GM18517 (cell line): ENCODE results near the gene MAFG.
"Not testable (repeated sequence)": the region's sequence is repeated elsewhere in the genome, so short reads cannot be mapped to it uniquely, and the experiment has no call there.

ENCODE experiments used
- ATAC-seq: cut with Tn5 transposase; IDR thresholded peaks from one replicate; pipeline ENCODE4 v1.9.1; 2021; ENCODE audit warnings: mild to moderate bottlenecking, moderate library complexity; ENCODE audit not compliant: unreplicated experiment

MAFG gene

DNA sequence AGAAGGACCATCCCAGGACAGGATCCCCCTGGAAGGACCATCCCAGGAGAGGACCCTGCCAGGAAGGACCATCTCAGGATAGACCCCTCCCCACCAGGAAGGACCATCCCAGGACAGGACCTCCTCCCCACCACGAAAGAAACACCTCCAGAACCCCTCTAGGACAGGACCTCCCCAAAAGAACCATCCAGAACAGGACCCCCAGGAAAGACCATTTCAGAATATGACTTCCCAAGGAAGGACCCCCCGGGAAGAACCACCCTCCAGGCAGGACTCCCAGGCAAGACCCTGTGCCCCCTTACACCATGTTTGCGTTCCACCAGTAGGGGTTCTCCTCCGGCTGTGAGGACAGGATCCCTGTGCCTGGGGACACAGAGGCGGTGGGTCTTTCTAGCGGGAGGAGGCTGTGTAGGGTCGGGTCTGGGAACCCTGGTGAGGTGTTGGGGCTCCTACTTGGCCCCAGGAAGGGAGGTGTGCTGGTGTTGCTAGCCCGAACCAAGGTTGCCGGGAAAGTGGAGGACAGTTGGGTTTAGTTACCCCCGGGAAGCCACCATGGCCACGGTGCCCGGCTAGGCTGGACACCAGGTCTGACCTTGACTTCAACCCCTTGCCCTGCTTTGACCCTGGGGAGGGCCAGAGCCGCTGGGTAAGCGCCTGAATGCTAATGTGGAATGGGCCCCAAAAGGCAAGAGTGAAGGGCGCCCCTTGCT is 31.3 kb upstream of the MAFG start:
- no peak for ATAC-seq

DNA sequence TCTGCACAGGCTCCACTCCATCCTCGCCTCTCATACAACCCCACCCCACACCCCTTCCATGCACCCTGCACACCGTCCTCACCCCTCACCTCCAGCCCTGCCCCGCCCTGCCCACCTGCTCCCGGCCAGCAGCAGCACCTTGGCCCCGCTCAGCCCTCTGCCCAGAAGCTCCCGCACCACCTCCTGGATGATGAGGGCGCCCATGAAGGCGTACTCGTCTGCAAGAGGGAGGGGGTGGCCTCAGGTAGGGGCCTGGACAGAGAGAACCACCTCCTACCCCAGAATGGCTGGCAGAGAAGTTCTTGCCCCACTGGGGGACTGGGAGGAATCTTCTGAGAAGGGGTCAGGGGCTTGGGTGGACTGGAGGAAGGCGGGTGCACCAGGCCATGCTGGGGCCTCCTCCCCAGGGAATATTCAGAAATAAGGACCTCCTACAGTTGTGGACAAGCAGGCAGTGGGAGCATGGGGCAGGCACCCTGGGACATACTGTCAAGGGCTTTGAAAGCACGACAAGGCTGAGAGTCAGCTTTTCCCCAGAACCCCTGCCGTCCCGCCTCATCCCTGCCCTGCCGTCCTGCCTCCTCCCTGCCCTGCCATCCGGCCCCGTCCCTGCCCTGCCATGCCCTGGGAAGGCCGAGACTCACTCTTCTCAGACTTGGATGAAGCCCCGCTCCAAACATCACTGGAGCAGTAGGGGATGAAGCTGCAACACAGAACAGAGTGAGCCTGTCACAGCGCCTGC is 30.3 kb upstream of the MAFG start:
- ATAC-seq = no peak

DNA sequence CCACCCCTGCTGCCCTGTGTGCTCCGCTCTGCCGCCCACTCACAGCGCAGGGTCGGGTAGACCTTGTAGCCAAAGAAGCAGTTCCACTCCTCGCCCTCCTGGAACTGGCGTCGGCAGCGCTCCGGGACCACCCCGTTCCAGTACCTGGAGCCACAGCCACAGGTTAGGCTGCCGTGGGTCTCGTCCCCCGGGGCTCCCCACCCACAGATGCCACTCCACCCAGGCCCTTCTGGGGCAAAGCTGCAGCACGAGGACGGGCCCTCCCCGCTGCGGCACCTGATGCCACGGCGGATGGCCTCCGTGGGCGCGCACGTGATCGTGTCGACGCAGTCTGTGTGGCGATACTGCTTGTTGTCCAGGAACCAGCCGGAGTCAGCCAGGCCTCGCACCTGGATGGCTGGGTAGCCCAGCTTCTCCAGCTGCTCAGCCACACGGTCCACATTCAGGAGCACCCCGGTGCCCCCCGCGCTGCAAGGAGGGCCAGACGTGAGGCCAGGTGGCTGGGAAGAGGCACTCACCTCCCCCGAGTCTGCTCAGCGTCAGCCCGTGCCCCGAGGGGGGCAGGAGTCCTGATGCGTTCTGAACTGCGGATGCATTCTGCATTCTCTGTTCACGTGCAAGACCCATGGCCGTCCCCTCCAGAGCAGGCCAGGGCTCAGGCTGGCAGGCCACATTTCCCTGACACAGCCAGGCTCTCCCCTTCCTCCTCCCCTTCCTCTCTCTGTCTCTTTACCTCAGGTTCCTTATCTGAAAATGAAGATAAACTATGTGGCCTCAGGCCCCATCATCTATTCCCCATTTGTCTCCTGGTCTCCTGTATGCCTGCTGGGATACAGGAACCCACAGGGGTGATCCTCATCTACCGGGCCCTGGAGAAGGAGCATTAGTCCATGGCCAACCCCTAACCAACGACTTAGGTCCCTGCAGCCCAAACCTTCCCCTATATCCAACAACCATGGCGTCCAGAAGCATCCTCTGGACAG is 29.4 kb upstream of the MAFG start:
- ATAC-seq = no peak

DNA sequence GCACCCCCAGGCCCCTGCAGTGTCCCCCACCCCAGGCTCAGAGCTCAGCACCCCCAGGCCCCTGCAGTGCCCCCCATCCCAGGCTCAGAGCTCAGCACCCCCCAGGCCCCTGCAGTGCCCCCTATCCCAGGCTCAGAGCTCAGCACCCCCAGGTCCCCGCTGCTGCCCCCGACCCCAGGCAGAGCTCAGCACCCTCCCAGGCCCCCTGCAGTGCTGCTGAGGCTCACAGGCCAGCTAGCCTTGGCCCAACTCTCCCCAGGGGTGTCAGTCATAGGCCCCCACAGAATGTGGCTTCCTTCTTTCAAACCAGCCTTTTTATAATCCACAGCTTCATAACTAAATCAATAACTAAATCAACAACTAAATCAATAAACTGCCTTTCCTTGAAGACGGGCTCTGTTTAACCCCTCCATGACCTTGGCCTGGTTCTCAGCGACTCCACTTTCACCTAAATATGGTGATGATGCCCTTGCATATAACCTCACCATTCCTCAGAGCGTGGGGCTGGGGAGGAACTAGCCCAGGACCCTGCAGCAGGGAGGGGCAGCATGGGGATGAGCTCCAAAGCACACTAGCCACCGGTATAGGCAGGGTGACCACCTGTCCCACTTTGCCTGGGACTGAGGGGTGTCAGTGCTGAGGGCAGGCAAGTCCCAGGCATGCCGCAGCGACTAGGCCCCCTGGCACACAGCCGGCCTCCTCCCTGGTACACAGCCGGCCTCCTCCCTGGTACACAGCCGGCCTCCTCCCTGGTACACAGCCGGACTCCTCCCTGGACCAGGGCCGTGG is 28.4 kb upstream of the MAFG start:
- ATAC-seq = no peak

DNA sequence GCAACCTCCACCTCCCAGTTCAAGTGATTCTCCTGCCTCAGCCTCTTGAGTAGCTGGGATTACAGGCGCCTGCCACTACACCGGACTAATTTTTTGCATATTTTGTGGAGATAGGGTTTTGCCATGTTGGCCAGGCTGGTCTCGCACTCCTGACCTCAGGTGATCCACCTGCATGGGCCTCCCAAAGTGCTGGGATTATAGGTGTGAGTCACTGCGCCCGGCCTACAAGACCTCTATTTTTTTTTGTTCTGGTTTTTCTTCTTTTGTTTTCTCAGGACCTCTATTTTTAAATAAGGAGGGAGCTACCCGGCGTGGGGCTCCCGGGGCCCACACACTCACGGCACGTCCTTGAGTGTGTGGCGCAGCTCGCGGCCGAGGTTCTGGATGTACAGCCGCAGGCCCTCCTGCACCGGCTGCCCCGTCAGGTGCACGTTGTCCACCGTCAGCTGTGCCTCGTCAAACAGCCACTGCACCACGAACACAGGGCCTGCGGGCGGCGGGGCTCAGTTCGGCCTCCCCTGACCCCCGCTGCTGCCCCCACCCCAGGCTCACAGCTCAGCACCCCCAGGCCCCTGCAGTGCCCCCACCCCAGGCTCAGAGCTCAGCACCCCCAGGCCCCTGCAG is 27.6 kb upstream of the MAFG start:
- ATAC-seq = no peak

DNA sequence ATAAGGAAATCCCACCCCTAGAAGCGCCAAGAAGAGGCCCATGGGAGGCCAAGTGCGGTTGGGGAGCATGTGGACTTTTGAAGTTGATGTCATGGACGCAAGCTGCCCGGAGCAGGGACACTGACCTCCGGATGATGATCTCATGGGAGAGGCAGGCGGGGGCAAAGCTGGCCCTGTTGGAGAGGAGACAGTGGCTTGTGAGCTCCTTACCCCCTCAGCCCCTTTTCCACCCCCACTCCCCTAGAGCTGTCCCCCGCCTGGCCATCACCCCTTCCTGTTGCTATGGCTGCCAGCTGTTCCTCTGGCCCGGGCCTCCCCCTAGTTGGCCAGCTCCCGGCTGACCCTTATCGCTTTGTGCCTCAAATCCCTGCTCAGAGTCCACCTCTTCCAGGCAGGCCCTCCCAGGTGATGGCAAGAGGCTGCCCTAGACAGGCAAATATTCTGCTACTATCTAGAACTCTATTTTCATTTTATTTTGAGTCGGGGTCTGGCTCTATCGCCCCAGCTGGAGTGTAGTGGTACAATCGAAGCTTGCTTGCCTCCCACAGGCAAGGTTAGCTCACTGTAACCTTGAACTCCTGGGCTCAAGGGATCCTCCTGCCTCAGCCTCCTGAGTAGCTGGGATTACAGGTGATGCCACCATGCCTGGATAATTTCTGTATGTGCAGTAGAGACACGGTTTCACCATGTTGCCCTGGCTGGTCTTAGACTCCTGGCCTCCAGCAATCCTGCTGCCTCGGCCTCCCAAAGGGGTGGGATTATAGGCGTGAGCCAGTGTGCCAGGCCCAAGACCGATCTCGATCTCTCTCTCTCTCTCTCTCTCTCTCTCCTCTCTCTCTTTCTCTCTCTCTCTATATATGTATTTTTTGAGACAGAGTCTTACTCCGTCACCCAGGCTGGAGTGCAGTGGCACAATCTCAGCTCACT is 26.9 kb upstream of the MAFG start:
- no peak for ATAC-seq

DNA sequence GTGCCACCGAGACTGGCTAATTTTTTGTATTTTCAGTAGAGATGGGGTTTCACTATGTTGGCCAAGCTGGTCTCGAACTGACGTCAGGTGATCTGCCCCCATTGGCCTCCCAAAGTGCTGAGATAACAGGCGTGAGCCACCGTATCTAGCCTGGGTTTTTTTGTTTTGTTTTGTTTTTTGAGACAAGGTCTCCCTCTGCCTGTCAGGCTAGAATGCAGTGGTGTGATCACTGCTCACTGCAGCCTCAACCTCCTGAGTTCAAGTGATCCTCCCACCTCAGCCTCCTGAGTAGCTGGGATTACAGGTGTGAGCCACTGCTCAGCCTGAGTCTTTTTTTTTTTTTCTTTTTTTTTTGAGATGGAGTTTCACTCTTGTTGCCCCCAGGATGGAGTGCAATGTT is 25.9 kb upstream of the MAFG start:
- not testable (repeated sequence) for ATAC-seq

DNA sequence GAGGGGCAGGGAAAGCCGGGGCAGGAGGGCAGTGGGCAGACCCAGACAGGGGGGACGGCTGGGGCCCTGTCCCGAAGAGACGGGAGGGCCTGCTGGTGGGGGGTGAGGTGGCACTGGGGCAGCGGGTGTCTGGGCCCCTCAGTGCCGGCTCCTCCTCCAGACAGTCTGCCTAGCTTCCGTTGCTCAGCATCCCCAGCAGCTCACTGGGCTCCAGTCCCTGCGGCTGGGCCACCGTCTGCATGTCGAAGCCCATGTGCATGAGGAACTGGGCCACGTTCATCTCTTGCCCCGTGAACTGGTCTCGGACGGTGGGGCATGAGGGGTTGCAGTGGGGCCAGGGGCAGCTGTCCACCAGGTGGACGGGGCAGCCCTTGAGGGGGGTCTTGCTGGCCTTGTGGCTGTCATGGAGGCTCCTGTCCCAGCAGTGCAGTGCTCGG is 25.3 kb upstream of the MAFG start:
- no peak for ATAC-seq

DNA sequence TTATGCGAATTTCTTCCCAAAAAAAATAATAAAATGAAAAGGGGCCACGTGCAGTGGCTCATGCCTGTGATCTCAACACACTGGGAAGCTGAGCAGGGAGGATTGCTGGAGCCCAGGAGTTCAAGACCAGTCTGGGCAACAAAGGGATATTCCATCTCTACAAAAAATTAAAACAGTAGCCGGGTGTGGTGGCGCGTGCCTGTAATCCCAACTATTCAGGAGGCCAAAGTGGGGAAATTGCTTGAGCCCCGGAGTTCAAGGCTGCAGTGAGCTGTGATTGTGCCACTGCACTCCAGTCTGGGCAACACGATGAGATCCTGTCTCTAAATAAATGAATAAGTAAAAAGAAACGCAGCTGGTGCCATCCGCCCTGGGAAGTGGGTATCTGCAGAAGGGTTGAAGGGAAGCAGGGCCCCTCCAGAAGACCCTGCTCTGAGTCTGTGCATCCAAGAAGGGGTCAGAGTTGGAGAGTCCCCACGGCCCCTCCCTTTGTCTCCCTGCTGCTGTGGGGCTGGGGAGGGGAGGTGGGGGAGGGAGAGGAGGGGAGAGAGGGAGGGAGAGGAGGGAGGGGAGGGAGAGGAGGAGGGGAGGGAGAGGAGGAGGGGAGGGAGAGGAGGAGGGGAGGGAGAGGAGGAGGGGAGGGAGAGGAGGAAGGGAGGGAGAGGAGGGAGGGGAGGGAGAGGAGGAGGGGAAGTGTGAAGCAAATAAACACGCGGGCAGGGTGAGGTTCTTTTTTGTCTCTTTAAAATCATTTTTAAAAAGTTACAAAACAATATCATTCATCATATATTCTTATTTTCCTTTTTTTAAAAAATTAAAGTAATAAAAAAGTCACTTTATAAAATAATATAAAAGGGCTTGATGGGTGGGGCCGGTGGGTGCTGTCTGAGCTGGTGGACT is 24.5 kb upstream of the MAFG start:
- no peak for ATAC-seq

DNA sequence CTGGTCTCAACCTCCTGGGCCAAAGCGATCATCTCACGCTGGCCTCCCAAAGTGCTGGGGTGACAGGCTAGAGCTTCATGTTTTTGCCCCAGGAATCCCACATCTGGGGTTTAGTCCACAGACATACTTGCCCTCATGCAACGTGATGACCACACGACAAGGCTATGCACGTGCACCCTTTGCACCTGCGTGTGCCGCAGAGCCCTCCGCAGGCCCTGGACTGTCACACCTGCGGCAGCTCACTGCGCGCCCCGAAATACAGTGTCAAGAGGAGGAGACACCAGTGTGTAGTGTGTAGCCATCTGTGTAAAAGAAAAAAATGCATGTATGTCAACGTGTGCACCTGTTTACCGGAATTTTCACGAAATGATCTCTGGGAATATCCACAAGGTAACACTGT is 23.0 kb upstream of the MAFG start:
- no peak for ATAC-seq

DNA sequence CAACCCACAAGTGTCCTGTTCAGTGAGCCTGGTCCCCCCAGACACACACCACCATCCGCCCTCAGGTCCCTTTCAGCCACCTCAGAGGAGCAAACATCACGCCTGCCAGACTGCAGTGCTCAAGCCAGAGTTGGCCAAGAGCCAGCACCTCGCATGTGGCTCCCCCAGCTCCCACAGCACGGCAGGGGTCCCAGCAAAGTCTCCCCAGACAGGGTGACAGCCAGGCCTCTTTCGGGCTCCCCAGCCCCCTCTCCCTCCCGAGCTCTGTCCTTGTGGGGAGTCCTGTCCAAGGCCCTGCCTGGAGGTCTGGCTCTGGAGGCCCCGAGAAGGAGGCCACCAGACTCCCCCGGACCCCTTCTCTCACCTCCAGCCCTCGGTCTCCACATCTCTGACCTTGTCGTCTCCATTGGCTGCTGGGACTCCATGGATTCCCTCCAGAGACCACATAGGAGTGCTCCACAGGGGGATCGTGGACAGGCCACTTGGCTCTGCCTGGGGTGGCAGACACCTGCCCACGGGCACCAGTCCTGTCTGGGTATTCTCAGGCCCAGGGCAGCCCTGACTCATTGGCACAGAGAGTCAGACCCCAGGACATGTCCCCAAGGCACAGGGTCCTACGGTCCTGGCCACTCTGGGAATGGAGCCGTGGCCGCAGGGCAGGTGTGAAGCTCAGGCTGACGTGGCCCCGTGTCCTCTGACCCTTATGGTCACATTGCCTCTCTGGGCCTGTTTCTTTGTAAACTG is 21.3 kb upstream of the MAFG start:
- ATAC-seq = no peak

DNA sequence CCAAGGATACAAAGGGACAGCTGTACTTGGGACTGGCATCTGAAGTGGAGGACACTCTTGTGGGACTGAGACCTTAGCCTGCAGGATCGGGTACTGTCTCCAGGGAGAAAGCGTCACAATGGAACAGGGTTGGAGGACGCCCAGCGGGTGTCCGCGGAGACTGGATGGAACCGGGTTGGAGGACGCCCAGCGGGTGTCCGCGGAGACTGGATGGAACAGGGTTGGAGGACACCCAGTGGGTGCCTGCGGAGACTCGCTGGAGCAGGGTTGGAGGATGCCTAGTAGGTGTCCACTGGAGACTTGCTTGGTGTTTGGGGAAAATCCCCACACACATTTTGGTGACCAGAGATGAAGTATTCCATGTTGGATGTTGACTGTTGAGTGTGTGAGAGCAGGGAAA is 19.7 kb upstream of the MAFG start, which contains the start of gene MYADML2:
MYADML2 (minus strand) TSS at position 45 of the 400 bp plus-strand sequence. CDS start 5,492 bp downstream, outside the sequence.
- no peak for ATAC-seq

DNA sequence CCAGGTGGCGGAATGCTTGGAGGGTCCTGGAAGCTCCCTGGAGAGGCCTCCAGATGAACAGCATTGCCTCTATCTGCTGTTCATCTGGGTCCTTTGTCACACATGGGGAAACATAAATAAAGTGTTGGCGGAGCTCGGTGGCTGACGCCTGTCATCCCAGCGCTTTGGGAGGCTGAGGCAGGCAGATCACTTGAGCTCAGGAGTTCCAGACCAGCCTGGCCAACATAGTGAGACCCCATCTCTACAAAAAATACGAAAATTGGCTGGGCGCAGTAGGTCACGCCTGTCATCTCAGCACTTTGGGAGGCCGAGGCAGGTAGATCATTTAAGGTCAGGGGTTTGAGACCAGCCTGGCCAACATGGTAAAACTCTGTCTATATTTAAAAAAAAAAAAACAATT is 17.3 kb upstream of the MAFG start:
- no peak for ATAC-seq

DNA sequence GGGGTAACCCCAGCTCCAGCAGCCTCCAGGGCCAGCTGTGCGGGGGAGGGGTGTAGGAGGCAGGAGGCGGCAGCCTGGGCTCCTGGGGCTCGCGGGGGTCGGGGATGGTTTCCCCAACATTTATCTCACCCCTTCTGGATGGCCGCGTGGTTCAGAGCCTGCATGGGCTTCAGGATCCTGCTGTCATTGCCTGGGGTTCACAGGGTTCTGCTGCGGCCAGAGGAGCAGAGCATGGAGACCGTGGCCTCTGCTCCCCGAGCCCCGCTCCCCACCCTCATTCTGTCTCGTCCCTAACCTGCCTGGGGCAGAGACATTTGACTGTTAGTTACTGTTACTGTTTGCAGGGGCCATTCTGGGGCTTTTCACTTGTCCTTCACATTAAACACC is 14.6 kb upstream of the MAFG start:
- ATAC-seq = no peak

DNA sequence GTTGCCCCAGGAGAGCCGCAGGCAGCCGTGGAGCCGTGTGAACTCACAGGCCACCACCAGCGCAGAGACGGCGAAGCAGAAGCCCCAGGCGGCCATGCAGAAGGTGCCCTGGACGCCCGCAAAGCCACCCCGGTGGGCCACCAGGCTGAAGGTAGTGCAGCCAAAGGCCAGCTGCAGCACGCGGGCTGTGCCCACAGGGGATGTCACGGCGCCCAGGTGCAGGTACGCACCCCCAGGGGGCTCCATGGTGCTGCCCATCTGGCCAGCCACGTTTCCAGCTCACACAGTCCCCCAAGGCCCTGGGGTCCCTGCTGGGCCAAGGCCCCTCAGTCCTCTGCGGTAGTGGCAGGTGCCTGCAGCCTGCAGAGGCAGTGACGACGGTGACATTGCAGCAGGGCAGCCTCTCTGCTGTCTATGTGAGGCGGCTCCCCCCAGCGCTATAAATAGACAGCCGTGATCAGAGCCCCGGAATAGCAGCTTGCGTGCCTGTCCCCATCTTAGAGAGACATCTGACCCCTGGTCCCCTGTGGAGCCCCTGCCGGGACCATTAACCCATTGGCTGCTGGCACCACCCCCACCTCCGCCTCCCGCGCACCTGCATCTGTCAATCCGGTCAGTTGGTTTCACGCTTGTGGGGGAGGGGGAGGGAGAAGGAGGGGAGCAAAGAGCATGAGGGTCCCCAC is 14.1 kb upstream of the MAFG start:
- ATAC-seq = no peak
